Subcutaneous adipose tissue (tissue), 4 donors: ENCODE measurements around the gene EXOC4. TPM values are rescaled to one million over a fixed set of nuclear protein-coding genes. Genes with fewer than 3 reads are reported as not detected.

Experiments used
- total RNA-seq, 4 donors: library from RNA; depleted of rRNA; stranded (reverse); fragments of >200 nt; gene quantifications; one replicate each; pipeline ENCODE4 v1.1.0, GENCODE V29; 2016
- TF ChIP-seq, protein P1 (sequence below): fragments of 450-650 bp; IDR thresholded peaks from one replicate; pipeline ENCODE4 v1.5.1; 2016; ENCODE audit warnings: low read depth, mild to moderate bottlenecking, control low read depth, antibody characterized with exemption, moderate library complexity

The EXOC4 gene
- total RNA-seq, 4 donors from 2014 or later = 62.9 to 84.3 (median 77.3) TPM

DNA sequence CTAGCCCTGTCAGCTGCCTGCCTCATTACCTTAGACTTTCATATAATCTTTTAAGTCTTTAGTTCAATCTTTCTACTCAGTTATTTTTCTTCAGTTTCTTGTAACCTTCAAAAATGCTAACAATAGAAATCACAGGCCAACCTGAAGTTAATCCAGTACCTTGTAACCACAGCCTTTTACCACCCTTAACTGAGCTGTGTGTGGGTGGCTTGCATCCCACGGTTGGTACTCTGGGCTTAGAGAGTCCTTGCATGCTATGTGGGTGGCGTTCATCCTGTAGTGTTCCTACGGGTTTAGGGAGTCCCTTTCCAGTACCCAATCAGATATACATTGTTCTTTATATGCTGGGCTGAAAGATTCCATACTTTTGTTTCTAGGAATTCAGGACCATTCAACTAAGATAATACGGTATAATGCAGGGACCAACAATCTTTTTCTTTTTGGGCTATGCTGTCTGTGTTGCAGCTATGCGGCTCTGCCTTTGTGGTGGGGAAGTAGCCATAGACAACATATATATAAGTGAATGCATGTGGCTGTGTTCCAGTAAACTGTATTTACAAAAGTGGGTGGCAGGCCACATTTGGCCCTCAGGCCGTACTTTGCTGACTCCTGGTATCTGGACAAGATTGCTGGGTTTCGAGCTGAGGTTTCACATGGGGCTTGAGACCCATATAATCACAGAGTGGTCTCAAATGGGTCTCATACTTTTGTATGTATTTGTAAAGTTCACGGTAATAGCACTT, 593.5 kb downstream of the EXOC4 start:
- TF ChIP-seq, protein P1, sequence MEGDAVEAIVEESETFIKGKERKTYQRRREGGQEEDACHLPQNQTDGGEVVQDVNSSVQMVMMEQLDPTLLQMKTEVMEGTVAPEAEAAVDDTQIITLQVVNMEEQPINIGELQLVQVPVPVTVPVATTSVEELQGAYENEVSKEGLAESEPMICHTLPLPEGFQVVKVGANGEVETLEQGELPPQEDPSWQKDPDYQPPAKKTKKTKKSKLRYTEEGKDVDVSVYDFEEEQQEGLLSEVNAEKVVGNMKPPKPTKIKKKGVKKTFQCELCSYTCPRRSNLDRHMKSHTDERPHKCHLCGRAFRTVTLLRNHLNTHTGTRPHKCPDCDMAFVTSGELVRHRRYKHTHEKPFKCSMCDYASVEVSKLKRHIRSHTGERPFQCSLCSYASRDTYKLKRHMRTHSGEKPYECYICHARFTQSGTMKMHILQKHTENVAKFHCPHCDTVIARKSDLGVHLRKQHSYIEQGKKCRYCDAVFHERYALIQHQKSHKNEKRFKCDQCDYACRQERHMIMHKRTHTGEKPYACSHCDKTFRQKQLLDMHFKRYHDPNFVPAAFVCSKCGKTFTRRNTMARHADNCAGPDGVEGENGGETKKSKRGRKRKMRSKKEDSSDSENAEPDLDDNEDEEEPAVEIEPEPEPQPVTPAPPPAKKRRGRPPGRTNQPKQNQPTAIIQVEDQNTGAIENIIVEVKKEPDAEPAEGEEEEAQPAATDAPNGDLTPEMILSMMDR = no peak

DNA sequence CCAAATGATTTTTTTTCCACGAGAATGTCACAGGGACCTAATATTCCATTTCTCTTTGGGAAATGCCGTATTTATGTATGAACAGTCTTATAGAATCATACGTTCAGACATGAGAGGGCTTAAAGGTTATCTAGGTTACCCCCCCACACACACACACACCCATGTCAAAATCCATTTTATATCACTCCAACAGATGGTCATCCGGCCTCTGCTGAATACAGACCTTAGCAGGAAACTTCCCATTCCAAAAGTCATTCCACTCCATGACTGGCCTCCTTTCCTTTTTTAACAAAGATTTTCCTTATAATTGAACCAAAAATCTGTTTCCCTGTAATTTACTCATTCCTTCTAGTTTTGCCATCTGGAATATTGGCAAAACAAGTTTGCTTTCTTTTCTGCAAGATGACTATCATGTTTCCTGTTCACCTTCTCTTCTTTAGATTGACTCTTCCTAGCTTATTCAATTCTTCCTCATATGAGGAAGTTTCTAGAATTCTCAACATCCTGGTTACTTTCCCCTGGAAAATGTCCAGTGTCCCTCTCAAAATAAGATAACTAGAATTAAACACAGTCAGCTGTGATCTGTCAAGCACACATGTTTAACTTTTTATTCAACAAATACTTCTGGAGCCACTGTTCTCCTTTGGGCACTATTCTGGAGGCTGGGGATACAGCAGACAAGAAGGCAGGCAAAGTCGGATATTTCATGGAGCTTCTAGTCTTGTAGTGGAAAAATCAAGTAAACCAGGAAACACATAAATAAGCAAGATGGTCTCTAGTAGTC, 597.8 kb downstream of the EXOC4 start:
- TF ChIP-seq, protein P1 = no peak

DNA sequence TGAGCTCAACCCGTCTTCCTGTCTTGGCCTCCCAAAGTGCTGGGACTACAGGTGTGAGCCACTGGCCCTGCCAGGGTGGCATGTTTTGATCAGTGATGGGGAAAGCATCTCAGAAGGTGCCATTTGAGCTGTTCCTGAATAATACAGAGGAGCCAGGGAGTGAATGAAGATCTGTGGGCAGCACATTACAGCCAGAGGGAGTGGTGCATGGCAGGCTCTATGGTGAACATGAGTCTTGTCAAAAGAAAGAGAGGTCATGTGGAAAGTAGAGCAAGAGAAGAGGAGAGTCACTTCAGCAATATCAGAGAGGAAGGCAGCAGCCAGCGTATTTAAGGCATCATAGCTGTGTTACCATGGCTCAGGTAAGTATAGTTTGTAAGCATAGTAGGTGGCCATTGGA, 598.5 kb downstream of the EXOC4 start:
- TF ChIP-seq, protein P1 = no peak

DNA sequence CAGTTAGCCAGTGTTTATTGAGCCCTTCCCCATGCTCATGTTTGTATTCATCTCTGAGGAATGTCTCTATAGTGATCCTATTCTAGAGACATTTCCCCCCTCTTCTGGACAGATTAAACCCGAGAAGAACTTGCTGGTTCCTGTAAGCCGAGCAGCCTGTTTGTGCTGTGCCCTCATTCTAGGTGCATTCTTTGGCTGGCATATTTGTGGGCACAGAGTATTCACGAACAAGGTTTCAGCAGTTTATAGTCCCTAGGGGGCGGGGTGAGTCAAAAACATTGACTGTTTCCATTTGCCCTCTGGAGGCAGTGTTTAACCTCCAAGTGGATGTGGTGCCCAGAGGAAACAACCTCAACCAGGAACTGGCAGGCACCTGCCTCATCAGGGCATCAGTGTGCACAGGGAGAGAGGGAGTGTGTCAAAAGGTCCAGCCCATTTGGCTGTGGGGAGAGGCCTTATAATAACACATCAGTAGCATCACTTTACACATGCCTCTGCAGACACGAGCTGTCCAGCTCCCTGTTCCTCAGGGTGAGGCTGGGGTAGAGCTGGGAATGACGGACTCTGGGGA, 600.9 kb downstream of the EXOC4 start:
- TF ChIP-seq, protein P1 = no peak

DNA sequence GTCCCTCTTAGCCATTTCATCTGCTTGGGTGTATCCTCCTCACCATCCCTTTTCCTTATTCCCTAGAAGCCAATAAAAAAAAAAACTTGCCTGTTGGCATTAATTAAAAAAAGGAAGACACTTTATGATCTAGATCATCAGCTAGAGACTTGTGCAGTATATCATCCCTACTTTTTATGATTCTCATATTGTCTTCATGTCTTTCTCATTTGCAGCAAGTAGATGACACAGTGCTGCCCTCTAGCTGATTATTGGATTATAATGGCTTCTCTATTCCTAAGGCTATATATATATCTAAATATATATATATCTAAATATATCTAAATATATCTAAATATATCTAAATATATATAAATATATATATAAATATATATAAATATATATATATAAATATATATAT, 601.9 kb downstream of the EXOC4 start:
- TF ChIP-seq, protein P1 = no peak

DNA sequence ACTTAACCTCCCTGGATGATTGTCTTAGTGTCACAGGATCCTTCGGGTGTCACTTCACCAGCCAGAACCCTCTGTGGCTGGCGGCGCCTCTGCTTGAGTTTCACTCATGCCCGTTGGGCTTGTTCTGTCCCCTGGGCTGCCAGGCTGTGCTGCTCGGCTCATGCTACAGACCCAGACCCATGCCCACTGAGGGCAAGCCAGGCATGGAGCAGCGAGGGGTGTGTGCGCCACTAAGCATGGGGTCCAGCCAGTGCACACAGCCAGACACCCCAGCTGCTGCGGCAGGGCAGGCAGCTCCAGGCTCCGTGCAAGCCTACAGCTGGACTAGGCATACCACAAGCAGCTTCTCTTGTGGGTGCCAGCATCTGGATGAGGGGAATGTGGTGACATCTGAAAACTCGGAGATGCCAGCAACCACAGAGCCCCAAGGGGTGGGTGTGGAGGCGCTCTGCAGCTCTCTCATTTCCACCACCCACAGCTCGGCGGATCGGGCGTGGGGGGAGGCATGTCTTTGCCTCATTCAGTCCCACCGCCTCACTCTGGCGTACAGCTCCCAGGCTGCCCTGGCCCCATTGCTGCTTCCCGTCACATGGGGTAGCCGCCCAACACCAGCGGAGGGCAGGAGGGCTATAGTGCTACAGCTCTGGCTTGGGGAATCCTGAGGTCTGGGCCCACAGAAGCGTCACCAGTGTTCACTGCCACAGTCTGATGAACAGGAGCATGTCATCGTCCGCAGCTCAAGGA, 604.7 kb downstream of the EXOC4 start:
- TF ChIP-seq, protein P1 = no peak
